Thymus (tissue), 11 donors: ENCODE data around the gene APEH. TPM values are rescaled to one million over a fixed set of nuclear protein-coding genes. Genes with fewer than 3 reads are reported as not detected.

Experiments
- DNase-seq, 9 donors: peaks; one replicate each; pipeline ENCODE4 v3.0.0-alpha.2; 2013; ENCODE audit warnings: low spot score in 9 of 9, low read depth in 6 of 9, missing footprints in 1 of 9
- H3K27ac ChIP-seq, 2 donors: one replicate each; pipeline ENCODE4 v1.5.1; 2013; ENCODE audit warnings: control low read depth in 1 of 2, low read depth in 1 of 2, low read length in 1 of 2, mild to moderate bottlenecking in 1 of 2, moderate library complexity in 1 of 2
- H3K27me3 ChIP-seq, 2 donors: one replicate each; pipeline ENCODE4 v1.5.1; 2013; ENCODE audit warnings: low read length in 1 of 2; ENCODE audit not compliant: control insufficient read depth in 2 of 2, insufficient read depth in 1 of 2
- H3K36me3 ChIP-seq, 2 donors: one replicate each; pipeline ENCODE4 v1.5.1; 2013; ENCODE audit warnings: low read length in 1 of 2, mild to moderate bottlenecking in 1 of 2, moderate library complexity in 1 of 2; ENCODE audit not compliant: control insufficient read depth in 2 of 2, insufficient read depth in 2 of 2
- H3K4me1 ChIP-seq, 2 donors: one replicate each; pipeline ENCODE4 v1.5.1; 2013; ENCODE audit warnings: low read length in 2 of 2; ENCODE audit not compliant: control insufficient read depth in 2 of 2, insufficient read depth in 2 of 2
- H3K4me3 ChIP-seq, 2 donors: one replicate each; pipeline ENCODE4 v1.5.1; 2013; ENCODE audit warnings: low read length in 2 of 2, control low read depth in 1 of 2, mild to moderate bottlenecking in 1 of 2
- H3K9me3 ChIP-seq, 2 donors: one replicate each; pipeline ENCODE4 v1.5.1; 2013; ENCODE audit warnings: low read length in 1 of 2, mild to moderate bottlenecking in 1 of 2; ENCODE audit not compliant: control insufficient read depth in 2 of 2, insufficient read depth in 1 of 2
- WGBS: extraction: QIAGEN DNeasy Blood & Tissue Kit; methylation state at CpG from one replicate; pipeline ENCODE4 v1.1.7; 2013; 5-methylcytosine and 5-hydroxymethylcytosine counted together
- polyA plus RNA-seq: library from polyadenylated mRNA; stranded (reverse); fragments of 200-250 nt; gene quantifications from one replicate; pipeline ENCODE4 v1.2.3, GENCODE V29; 2013
- total RNA-seq: library from RNA; stranded (reverse); fragments of 120-200 nt; gene quantifications from one replicate; pipeline ENCODE4 v1.2.4, GENCODE V29; 2013
- donor health status: healthy.

The APEH gene
- total and polyA plus RNA-seq, 2 donors, result 45.8 to 90.5 TPM

DNA sequence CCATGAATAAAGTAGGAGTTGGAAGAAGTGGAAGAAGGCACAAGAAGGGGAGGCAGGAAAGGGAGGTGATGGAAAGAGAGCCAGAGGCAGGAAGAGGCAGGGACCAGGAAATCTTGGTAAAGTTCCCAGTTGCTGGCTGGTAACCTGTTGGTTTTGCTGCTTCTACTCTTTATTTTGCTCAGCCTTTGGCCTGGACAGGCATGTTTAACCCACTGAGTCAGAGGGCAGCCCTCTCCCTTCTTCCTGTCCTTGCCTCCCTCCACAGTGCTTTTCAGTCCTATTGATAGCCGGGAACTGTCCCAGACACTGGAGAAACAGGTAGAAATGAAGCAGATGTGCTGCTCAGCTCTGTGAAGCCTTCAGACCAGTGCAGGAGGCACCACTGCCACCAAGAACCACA is 43.4 kb upstream of the APEH start:
- no peaks in the 10 kb centered on the region for H3K4me1 ChIP-seq
- no peak overlapping the region for H3K27ac ChIP-seq
- H3K4me3 ChIP-seq, result no peak overlapping the region
- DNase-seq, result no peak
- no peaks in the 10 kb centered on the region for H3K27me3 ChIP-seq
- 100% methylated on average over 1 of the region's 1 CpG for WGBS
- peaks cover 2 to 3% of the 10 kb centered on the region in 2 donors for H3K9me3 ChIP-seq
- H3K36me3 ChIP-seq, result no peaks in the 10 kb centered on the region

DNA sequence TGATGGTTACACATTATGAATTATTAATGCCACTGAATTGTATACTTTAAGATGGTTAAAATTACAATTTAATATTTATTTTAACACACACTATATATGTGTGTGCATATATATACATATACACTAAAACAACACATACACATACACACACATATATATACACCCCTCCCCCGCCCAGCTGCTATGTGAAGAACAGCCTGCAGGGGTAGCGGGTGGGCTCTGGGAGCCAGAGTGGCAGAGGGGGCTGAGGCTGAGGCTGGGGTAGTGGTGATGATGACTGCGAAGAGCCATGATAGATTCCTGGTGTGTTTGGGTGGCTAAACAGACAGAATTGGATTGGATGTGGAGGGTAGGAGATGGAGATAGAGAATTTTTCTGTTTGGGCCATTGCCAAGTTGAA is 39.4 kb upstream of the APEH start:
- no peaks in the 10 kb centered on the region for H3K27me3 ChIP-seq
- WGBS, result 93% methylated on average over 3 of the region's 3 CpGs

DNA sequence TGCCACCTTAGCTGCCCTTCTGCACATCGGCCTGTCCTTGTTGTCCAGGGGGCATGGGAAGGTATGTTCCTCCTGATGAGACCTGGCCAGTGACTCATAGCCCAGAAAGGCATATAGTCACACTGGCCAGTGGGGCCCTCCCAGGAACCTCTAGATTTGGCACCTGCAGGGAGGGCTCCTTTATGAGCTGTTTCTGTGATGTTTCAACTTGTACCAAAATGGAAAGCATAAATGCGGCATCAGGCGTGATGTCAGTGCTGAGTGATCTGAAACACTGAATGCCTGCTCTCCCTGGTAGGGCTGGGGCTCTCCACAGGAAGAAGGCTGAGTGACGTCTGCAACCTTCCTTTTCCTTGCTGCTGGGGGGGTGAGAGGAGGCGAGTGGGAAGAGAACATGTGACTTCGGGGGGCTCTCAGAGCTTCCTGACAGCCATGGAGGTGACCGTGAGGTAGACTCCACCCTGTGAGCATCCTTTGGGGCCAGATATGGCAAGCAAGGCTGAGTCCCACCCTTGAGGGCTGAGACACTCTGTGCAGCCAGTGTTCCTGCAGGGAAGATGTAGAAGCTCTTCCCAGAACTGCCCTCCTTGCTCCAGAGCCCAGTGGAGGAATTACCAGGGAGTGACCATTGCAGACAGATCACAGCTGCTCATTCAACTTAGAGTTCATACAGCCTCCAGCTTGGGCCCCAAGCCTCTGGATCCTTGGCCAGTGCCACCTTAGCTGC is 37.1 kb upstream of the APEH start:
- no peak for DNase-seq
- no peak overlapping the region for H3K4me3 ChIP-seq
- H3K9me3 ChIP-seq, result no peaks in the 10 kb centered on the region
- 65% methylated on average over 7 of the region's 7 CpGs for WGBS
- H3K36me3 ChIP-seq, result no peaks in the 10 kb centered on the region
- no peaks in the 10 kb centered on the region for H3K27me3 ChIP-seq
- H3K4me1 ChIP-seq, result no peaks in the 10 kb centered on the region
- H3K27ac ChIP-seq, result no peak overlapping the region

More for the DNA sequence above, 39.4 kb upstream of the APEH start:
- Histone ChIP-seq H3K36me3 (no peaks in the 10 kb centered on the region), H3K4me1 (no peaks in the 10 kb centered on the region), H3K27ac (no peak overlapping the region), H3K9me3 (peaks cover 2 to 3% of the 10 kb centered on the region in 2 donors), H3K4me3 (no peak overlapping the region)
- DNase-seq, result no peak

DNA sequence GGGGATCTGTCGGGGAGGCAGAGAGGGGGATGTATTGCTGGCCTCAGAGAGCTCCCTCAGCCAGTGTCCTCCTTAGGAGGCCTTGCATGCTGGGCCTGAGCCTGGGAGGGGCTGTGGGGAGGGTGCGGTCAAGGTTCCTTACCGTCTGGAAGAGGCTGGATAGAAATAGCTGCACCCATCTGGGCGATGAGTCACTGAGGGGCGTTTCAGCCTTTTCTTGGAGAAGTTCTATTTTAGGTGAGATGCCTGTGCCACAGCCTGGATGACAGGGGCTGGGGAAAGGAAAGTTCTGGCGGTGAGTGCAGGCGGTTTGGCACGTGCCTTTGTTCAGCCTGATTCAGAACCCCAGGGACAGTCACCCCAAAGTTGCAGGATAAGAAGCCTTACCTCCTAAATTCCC is 35.7 kb upstream of the APEH start:
- H3K9me3 ChIP-seq, result no peaks in the 10 kb centered on the region
- H3K27me3 ChIP-seq, result no peaks in the 10 kb centered on the region
- no peaks in the 10 kb centered on the region for H3K36me3 ChIP-seq
- WGBS, result 78% methylated on average over 8 of the region's 8 CpGs
- H3K4me3 ChIP-seq, result no peak overlapping the region
- H3K4me1 ChIP-seq, result no peaks in the 10 kb centered on the region
- DNase-seq, result no peak
- H3K27ac ChIP-seq, result no peak overlapping the region

DNA sequence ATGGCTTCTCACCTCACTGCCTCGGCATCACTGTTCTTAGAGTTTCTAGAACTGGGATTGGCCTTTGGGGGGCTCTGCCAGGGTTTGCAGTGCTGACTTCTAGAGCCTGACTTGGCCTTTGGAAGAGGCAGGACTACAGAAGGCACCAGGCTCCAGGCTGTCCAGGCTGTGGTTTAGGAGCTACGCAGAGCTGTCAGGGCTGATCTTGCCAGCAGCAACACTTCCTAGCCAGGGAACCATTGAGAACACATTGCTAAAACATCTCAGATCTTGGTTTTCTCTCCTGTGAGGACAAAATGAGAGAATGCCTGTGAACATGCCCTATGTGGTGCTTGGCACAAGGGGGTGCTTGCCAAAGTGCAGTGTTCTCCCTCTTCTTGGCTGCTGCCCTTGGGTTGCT is 34.6 kb upstream of the APEH start:
- H3K27me3 ChIP-seq, result no peaks in the 10 kb centered on the region
- no peak overlapping the region for H3K4me3 ChIP-seq
- H3K9me3 ChIP-seq, result no peaks in the 10 kb centered on the region
- no peaks in the 10 kb centered on the region for H3K4me1 ChIP-seq
- no peaks in the 10 kb centered on the region for H3K36me3 ChIP-seq
- no peak overlapping the region for H3K27ac ChIP-seq
- WGBS, result 93% methylated on average over 2 of the region's 2 CpGs
- no peak for DNase-seq

DNA sequence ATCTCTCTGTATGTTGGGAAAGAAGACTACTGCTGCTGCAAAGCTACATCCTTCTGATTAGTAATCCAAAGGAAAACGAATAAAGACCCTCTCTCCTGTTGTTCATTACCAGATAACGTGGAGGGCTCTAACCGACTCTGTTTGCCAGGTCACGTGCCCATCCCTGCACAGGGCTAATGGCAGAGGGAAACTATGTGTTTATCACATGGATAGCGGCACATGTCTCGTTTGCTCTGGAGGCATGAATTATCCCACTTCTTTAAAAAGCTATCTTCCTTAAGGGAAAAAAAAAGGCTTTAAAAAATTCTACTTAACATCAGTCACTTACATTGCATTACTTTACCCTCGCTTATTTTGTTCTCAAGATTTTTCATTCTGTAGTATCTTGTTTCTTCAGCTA is 32.9 kb upstream of the APEH start:
- 89% methylated on average over 7 of the region's 7 CpGs for WGBS
- Histone ChIP-seq H3K9me3 (no peaks in the 10 kb centered on the region), H3K4me1 (no peaks in the 10 kb centered on the region), H3K27ac (no peak overlapping the region), H3K36me3 (no peaks in the 10 kb centered on the region), H3K4me3 (no peak overlapping the region), H3K27me3 (no peaks in the 10 kb centered on the region)
- DNase-seq, result no peak

DNA sequence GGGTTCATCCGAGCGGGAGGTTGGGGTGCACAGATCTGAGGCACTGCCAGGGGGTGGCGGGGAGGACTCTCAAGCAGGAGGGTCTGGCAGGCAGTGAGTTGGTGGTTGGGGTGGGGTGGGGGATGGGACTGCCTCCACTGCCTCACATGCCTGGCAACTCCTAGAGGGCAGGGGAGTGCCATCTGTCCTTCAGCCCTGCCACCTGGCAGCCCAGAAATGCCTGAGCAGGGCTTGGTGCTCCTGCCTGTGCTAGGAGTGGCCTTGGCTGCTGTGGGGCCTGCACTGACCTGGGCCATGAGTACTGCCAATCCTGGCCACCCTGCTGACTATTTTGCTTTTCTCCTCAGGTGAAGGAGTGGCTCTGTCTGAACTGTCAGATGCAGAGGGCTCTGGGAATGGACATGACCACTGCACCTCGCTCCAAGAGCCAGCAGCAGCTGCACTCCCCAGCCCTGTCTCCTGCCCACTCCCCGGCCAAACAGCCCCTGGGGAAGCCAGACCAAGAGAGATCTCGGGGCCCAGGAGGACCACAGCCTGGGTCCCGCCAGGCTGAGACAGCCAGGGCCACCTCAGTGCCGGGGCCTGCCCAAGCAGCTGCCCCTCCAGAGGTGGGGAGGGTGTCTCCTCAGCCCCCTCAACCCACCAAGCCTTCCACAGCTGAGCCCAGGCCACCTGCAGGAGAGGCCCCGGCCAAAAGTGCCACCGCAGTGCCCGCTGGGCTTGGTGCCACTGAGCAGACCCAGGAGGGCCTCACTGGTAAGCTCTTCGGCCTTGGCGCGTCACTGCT is 32.0 kb upstream of the APEH start:
- Histone ChIP-seq H3K27me3 (no peaks in the 10 kb centered on the region), H3K4me1 (no peaks in the 10 kb centered on the region), H3K4me3 (no peak overlapping the region), H3K27ac (no peak overlapping the region), H3K36me3 (no peaks in the 10 kb centered on the region), H3K9me3 (no peaks in the 10 kb centered on the region)
- 97% methylated on average over 14 of the region's 14 CpGs for WGBS
- no peak for DNase-seq

DNA sequence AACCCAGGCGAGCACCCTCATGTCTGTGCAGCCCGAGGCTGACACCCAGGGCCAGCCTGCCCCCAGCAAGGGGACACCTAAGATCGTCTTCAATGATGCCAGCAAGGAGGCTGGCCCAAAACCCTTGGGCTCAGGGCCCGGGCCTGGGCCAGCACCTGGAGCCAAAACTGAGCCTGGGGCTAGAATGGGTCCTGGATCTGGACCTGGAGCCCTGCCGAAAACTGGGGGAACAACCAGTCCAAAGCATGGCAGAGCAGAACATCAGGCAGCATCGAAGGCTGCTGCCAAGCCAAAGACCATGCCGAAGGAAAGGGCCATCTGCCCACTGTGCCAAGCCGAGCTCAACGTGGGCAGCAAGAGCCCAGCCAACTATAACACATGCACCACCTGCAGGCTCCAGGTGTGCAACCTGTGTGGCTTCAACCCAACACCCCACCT is 31.4 kb upstream of the APEH start:
- H3K27ac ChIP-seq, result no peak overlapping the region
- no peaks in the 10 kb centered on the region for H3K36me3 ChIP-seq
- H3K27me3 ChIP-seq, result no peaks in the 10 kb centered on the region
- no peaks in the 10 kb centered on the region for H3K9me3 ChIP-seq
- no peak overlapping the region for H3K4me3 ChIP-seq
- 93% methylated on average over 9 of the region's 9 CpGs for WGBS
- no peak for DNase-seq
- H3K4me1 ChIP-seq, result no peaks in the 10 kb centered on the region

DNA sequence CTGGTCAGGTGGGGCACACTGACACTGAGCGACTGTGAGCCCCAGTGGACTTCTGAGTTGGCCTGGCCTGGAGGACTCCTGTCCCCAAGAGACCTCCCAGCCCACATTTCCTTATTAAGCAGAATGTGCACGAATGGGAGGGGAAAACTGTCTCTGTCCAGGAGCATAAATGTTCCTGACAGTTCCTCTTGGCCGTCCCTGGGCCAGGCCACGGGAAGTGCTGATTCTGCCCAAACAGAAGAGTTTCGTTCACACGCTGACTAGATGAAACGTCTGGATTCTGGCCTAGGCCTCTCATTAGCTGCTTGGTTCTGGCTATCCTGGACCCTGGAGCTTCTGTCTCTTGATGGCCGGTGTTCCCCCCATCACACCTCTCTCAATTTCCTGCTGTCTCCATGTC is 29.5 kb upstream of the APEH start:
- H3K9me3 ChIP-seq, result no peaks in the 10 kb centered on the region
- H3K27me3 ChIP-seq, result no peaks in the 10 kb centered on the region
- no peak overlapping the region for H3K27ac ChIP-seq
- WGBS, result 89% methylated on average over 8 of the region's 8 CpGs
- no peak for DNase-seq
- H3K4me3 ChIP-seq, result no peak overlapping the region
- H3K36me3 ChIP-seq, result no peaks in the 10 kb centered on the region
- no peaks in the 10 kb centered on the region for H3K4me1 ChIP-seq
